GM12801 (cell line): ENCODE data around the gene CAPG.

Experiments
- TF ChIP-seq, protein P1 (sequence below): IDR thresholded peaks from one replicate; pipeline ENCODE4 v1.5.1; 2011; ENCODE audit warnings: control low read depth; ENCODE audit not compliant: insufficient read length; ENCODE audit errors: extremely low read depth

The CAPG gene

DNA sequence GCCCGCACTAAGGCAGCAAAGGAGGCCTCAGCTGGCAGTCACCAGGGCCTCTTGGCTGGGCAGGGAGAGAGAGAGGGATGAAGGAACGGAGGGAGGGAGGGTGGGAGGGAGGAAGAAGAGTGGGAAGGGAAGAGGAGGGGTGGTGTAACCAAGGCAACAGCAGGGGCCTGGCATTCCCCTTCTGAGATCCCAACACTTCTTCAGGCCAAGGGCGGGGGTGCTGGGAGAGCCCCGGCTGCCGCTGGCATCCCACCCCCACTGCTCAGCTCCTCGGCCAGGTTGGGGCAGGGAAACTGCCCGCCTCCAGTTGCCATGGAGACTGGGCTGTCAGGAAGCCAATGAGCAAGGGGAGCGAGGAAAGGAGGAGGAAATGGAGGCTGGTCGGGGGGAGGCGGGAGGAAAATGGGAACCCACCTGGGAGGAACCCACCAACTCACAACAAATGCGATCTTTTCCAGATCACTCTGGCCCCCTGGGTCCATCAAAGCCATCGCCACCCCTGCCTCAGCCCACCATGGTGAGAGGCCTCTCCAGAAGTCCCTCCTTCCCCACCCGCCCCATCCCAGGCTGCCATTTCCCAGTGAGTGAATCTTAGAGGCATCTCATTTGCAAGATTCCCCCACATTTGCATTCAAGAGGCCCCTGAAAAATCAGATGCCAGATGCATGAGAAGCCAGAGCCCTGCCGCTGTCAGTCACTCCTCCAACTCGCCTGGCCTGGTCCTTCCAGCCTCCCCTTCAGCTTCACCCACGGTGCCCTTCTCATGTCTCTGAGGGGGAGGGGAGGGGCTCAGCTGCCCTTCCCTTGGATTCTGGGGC is 20.8 kb upstream of the CAPG start:
- TF ChIP-seq, protein P1, sequence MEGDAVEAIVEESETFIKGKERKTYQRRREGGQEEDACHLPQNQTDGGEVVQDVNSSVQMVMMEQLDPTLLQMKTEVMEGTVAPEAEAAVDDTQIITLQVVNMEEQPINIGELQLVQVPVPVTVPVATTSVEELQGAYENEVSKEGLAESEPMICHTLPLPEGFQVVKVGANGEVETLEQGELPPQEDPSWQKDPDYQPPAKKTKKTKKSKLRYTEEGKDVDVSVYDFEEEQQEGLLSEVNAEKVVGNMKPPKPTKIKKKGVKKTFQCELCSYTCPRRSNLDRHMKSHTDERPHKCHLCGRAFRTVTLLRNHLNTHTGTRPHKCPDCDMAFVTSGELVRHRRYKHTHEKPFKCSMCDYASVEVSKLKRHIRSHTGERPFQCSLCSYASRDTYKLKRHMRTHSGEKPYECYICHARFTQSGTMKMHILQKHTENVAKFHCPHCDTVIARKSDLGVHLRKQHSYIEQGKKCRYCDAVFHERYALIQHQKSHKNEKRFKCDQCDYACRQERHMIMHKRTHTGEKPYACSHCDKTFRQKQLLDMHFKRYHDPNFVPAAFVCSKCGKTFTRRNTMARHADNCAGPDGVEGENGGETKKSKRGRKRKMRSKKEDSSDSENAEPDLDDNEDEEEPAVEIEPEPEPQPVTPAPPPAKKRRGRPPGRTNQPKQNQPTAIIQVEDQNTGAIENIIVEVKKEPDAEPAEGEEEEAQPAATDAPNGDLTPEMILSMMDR: no peak

DNA sequence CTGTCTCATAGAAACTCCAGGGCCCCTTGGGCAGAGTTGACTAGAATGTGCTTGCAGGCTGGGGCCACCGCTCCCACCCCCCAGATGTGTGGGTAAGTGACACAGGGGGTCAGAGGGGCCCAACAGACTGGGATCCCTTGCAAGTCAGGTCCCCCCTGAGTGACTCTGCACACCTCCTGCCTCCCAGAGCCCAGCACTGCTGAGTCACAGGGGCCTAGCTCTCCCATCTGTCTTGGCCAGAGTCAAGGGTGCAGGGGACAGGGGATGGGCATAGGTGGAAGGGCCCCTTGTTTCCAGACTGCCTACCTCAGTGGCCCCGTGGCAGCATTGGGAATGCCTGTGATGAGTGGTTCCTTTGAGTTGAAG is 19.7 kb upstream of the CAPG start:
- TF ChIP-seq, protein P1: no peak

DNA sequence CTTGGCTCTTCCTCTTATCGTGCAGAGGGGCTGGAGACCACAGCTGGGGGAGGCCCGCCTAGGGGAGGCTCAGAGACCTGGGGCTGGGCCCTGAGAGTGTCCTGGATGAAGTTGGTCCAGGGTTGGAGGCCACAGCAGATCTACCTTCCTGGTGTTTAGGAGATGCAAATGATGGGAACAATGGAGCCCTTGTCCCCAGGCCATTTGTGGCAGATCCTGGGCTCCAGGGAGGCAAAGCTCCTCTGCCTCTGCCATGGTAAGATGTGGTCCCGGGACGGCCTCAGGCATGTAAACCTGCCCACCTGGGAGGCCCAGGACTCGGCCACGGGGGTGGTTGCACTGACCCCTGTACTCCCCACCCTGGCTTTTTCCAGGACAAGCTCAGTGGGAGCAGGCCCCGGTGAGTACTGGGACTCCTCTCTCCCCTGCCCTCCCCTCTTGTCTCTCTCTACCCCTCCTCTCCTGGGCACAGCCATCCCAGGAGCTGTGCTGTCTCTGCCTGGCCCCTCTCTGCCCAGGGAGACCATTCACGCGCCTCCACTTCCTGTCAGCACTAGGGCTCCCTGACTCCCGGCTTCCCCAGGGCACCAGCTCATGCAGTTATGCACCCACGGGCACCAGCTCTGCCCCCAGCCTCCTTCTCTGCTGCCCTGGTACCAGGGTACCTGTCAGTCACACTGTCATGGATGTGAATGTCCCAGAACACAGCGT is 19.2 kb upstream of the CAPG start:
- TF ChIP-seq, protein P1: no peak

DNA sequence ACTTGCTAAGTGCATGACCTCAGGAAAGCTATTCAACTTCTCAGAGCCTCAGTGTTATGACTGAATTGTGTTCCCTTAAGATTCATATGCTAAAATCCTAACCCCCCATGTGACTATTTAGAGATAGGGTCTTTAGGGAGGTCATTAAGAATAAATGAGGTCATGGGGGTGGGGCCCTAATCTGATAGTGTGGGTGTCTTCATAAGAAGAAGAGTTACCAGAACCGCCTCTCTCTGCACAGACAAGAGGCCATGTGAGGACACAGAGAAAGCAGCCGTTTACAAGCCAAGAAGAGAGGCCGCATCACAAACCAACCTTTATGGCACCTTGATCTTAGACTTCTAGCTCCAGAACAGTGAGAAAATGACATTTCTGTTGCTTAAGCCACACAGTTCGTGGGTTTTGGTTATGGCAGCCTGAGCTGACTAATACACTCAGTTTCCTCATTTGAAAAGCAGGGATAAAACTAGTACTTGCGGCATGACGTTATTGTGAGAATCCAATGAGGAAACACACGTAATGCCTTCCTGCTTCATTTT is 18.2 kb upstream of the CAPG start:
- TF ChIP-seq, protein P1: no peak

DNA sequence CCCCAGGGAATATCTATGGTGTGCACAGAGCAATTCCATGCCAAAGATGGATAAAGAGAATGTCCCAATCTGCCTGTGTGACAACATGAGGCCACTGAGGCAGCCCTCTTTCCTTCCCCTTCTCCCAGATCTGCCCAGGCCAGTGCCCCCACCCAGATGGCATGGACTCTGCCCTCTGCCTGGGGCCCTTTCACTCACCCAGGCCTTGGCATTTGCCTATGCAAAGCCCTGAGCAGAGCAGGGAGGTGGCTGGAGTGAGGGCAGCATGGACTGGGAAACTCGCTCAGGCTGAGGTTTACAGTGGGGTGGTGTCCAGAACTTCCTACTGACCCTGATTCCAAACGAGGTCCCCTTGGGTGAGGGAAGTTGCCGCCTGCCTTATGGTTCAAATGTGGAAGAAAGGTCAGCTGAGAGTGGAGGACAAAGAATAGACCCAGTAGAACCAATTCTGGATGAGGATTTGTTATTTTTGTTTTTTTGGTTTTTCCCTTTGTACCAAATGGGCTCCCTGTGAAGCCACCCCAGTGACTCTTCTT is 17.2 kb upstream of the CAPG start:
- TF ChIP-seq, protein P1: no peak

DNA sequence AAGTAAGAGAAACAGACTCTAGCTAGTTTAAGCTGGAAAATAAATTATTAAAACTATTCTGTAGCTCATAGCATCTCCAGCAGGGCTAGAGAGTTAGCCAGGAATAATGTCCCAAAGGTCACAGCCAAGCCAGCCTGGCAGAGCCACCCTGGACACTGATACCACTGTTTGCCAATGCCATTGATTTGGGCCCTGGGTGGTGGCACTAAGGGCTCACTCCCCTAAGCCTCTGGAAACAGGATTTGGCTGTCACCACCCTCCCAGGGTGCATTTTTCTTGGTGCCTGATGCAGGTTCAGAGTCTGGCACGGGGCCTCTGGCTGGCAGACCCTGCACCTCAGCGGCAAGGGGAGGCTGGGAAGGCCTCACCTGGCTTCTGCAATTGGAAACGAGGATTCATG is 15.4 kb upstream of the CAPG start:
- TF ChIP-seq, protein P1: no peak

DNA sequence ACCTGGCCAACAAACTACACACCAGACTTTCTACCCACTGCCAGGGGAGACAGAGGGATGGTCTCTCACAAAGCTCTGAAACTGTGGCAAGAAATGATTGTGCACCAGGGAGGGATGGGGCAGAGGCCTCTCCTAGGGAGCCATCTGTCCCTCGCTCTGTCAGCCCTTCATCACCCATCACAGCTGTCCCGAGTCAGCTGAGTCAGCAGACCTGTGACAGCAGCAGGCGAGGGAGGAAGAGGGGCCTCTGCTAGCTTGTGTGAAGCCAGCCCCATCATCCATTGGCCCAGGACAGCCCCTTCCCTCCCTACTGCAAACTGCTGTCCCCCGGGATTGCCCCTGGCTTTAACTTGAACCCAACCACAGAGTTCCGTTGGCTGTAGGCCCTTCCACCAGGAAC is 13.4 kb upstream of the CAPG start:
- TF ChIP-seq, protein P1: no peak
